Measurements from ENCODE around the gene IFITM2.
"Not testable (repeated sequence)": the region's sequence is repeated elsewhere in the genome, so short reads cannot be mapped to it uniquely, and the experiment has no call there.

- not testable (repeated sequence) for TF ChIP-seq CTCF (IDR thresholded peaks at IDR 0.05; ENCODE audit: low read depth, low read length); MYC (IDR thresholded peaks at IDR 0.05; ENCODE audit: low read depth, low read length); POLR2A (IDR thresholded peaks at IDR 0.05; ENCODE audit: extremely low read depth, insufficient read length); MAX (IDR thresholded peaks at IDR 0.05; ENCODE audit: low read depth, low read length)
Observed at GRCh38 chr11:319888-320273, 12.3 kb downstream of the IFITM2 start.
